Endodermal cell (in vitro differentiated cells): ENCODE data around the gene DLX4. TPM values are rescaled to one million over a fixed set of nuclear protein-coding genes. Genes with fewer than 3 reads are reported as not detected.

Experiments
- DNase-seq: peaks from one replicate; pipeline ENCODE4 v3.0.0-alpha.2; 2017
- H3K27ac ChIP-seq: 2 replicates; pipeline ENCODE4 v1.5.1; 2013; ENCODE audit warnings: mild to moderate bottlenecking, low read depth, low read length, moderate library complexity
- H3K27me3 ChIP-seq: 2 replicates; pipeline ENCODE4 v1.6.1; 2013; ENCODE audit warnings: mild to moderate bottlenecking, low read length, moderate library complexity; ENCODE audit not compliant: insufficient read depth, control insufficient read depth, poor library complexity, severe bottlenecking
- H3K36me3 ChIP-seq: 2 replicates; pipeline ENCODE4 v1.7.0; 2013; ENCODE audit warnings: mild to moderate bottlenecking, low read length, moderate library complexity; ENCODE audit not compliant: control insufficient read depth, insufficient read depth
- H3K4me1 ChIP-seq: one replicate; pipeline ENCODE4 v1.7.0; 2013; ENCODE audit warnings: low read length; ENCODE audit not compliant: control insufficient read depth, insufficient read depth
- H3K4me3 ChIP-seq: 2 replicates; pipeline ENCODE4 v1.5.1; 2013; ENCODE audit warnings: mild to moderate bottlenecking, low read length, moderate library complexity
- H3K9ac ChIP-seq: 2 replicates; pipeline ENCODE4 v1.6.1; 2013; ENCODE audit warnings: mild to moderate bottlenecking, low read length, moderate library complexity; ENCODE audit not compliant: poor library complexity, severe bottlenecking; ENCODE audit errors: extremely low read depth
- H3K9me3 ChIP-seq: 2 replicates; pipeline ENCODE4 v1.6.1; 2013; ENCODE audit warnings: mild to moderate bottlenecking, low read length, moderate library complexity; ENCODE audit not compliant: control insufficient read depth
- H3K27ac Mint-ChIP-seq: 2 replicates; pipeline ENCODE4 v1.8.0; 2020; ENCODE audit warnings: mixed read lengths
- H3K27me3 Mint-ChIP-seq: 2 replicates; pipeline ENCODE4 v1.8.0; 2021; ENCODE audit warnings: mild to moderate bottlenecking, mixed read lengths; ENCODE audit not compliant: insufficient read depth
- H3K36me3 Mint-ChIP-seq: 2 replicates; pipeline ENCODE4 v1.8.0; 2020; ENCODE audit warnings: low read depth, mixed read lengths
- H3K4me1 Mint-ChIP-seq: 2 replicates; pipeline ENCODE4 v1.8.0; 2020; ENCODE audit warnings: mixed read lengths
- H3K4me3 Mint-ChIP-seq: 2 replicates; pipeline ENCODE4 v1.8.0; 2020; ENCODE audit warnings: mild to moderate bottlenecking, moderate library complexity, mixed read lengths
- H3K9me3 Mint-ChIP-seq: 2 replicates; pipeline ENCODE4 v1.8.0; 2020; ENCODE audit warnings: mild to moderate bottlenecking, mixed read lengths
- CTCF ChIP-seq: fragments of 200-600 bp; sonication (generic); conservative IDR thresholded peaks from 2 replicates; pipeline ENCODE4 v1.5.0; 2021; ENCODE audit warnings: antibody characterized with exemption, mild to moderate bottlenecking
- WGBS, 2 experiments: methylation state at CpG; one replicate each; pipeline versions ENCODE4 v1.1.5 to v1.1.7; 2013; ENCODE audit warnings: missing lambda C conversion rate in 2 of 2, mixed read lengths in 1 of 2; ENCODE audit not compliant: insufficient coverage in 1 of 2, insufficient read length in 1 of 2; 5-methylcytosine and 5-hydroxymethylcytosine counted together
- total RNA-seq, 2 donors: library from RNA; stranded (reverse); fragmentation: NEBNext Ultra II Directional in 1 of 2; extraction: Animal tissue kit (Norgen Biotek cat#: 25700) in 1 of 2; gene quantifications; 2 replicates in 1 of 2; 3 replicates in 1 of 2; pipeline ENCODE4 v1.2.1, GENCODE V29; 2021

The DLX4 gene
- total RNA-seq, 2 donors from 2014 or later = 1.6 to 2.1 TPM

- no peak for TF ChIP-seq CTCF
- Mint-ChIP-seq H3K36me3 (no peaks in the 10 kb centered on the region), H3K4me3 (no peak overlapping the region), H3K9me3 (no peaks in the 10 kb centered on the region), H3K4me1 (peaks cover 16% of the 10 kb centered on the region), H3K27ac (no peak overlapping the region), H3K27me3 (peaks cover 57% of the 10 kb centered on the region)
- no peak overlapping the region for H3K4me3 ChIP-seq
- H3K27ac ChIP-seq = no peak overlapping the region
- H3K36me3 ChIP-seq = no peaks in the 10 kb centered on the region
- H3K27me3 ChIP-seq = peaks cover 5% of the 10 kb centered on the region
- DNase-seq = no peak
- WGBS, 2 experiments = 92 to 96% methylated on average over 5 to 11 of the region's 11 CpGs
- H3K4me1 ChIP-seq = peaks cover 4% of the 10 kb centered on the region
- H3K9ac ChIP-seq = no peak overlapping the region
- H3K9me3 ChIP-seq = no peaks in the 10 kb centered on the region
Observed at GRCh38 chr17:49946964-49947584, 21.9 kb upstream of the DLX4 start.

- no peak for DNase-seq
- Histone ChIP-seq H3K9ac (no peak overlapping the region), H3K27ac (no peak overlapping the region), H3K4me3 (no peak overlapping the region), H3K36me3 (no peaks in the 10 kb centered on the region), H3K9me3 (no peaks in the 10 kb centered on the region), H3K4me1 (no peaks in the 10 kb centered on the region), H3K27me3 (peaks cover 8% of the 10 kb centered on the region)
- Mint-ChIP-seq H3K36me3 (no peaks in the 10 kb centered on the region), H3K27ac (no peak overlapping the region), H3K27me3 (peaks cover 64% of the 10 kb centered on the region), H3K9me3 (no peaks in the 10 kb centered on the region), H3K4me1 (peaks cover 2% of the 10 kb centered on the region), H3K4me3 (no peak overlapping the region)
- no peak for TF ChIP-seq CTCF
- WGBS, 2 experiments = 81 to 100% methylated on average over 1 to 2 of the region's 2 CpGs
Observed at GRCh38 chr17:49949634-49950033, 19.4 kb upstream of the DLX4 start.

GRCh38 chr17:49951362-49952082 lies 17.5 kb upstream of the DLX4 start:
- H3K9ac ChIP-seq = no peak overlapping the region
- no peak for TF ChIP-seq CTCF
- H3K9me3 ChIP-seq = no peaks in the 10 kb centered on the region
- no peak for DNase-seq
- WGBS, 2 experiments = 89 to 91% methylated on average over 8 to 14 of the region's 14 CpGs
- Mint-ChIP-seq H3K4me1 (no peaks in the 10 kb centered on the region), H3K36me3 (no peaks in the 10 kb centered on the region), H3K9me3 (no peaks in the 10 kb centered on the region), H3K27ac (no peak overlapping the region), H3K27me3 (peaks cover 66% of the 10 kb centered on the region), H3K4me3 (no peak overlapping the region)
- H3K4me3 ChIP-seq = no peak overlapping the region
- no peaks in the 10 kb centered on the region for H3K4me1 ChIP-seq
- peaks cover 8% of the 10 kb centered on the region for H3K27me3 ChIP-seq
- H3K36me3 ChIP-seq = no peaks in the 10 kb centered on the region
- H3K27ac ChIP-seq = no peak overlapping the region
